ENCODE measurements around the gene CHST10.
A peak's percentile ranks its signal among the peaks of the same experiment; 100 is the strongest.
"Not testable (repeated sequence)": the region's sequence is repeated elsewhere in the genome, so short reads cannot be mapped to it uniquely, and the experiment has no call there.

Gene CHST10, protein sequence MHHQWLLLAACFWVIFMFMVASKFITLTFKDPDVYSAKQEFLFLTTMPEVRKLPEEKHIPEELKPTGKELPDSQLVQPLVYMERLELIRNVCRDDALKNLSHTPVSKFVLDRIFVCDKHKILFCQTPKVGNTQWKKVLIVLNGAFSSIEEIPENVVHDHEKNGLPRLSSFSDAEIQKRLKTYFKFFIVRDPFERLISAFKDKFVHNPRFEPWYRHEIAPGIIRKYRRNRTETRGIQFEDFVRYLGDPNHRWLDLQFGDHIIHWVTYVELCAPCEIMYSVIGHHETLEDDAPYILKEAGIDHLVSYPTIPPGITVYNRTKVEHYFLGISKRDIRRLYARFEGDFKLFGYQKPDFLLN

DNA sequence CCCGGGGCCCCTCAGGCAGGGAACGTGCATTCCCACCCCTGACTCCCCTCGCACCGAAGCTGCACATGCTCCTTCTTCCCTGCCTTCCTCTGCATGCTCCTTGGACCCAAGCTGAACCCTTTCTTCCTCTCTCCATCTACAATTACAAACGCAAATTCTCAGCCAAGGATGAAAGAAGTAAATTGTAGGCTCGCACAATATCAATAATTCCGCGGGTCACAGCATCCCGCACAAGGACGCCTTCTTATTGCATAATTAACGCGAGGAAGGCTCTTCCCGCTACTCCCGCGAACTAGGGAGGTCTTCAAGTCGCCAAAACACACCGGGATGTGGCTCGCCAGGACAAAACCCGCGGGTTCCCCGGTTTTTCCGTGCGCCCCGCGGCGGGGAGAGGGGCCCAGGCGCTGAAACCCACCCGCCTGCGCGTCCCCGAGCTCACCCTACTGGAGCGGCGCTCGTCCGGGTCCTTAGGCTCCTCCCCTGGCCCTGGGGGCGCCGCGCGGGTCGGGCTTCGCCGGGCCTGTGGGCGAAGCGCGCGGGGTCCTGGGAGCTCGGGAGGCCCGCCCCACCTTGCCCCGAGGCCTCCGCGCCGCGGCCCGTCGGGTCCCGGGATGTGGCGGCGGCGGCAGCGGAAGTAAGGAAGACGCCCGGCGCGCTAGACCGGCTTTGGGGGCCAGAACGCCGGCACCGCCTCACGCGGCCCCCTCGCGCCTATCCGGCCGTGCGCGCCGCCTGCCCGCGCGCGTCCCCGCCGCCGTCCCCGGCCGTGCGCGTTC is at the start of gene CHST10:
CHST10 (minus strand) TSS at position 734 of the 776 bp plus-strand sequence. CDS start 10,993 bp downstream, outside the sequence.
- DNase-seq = peak; percentile 75
- ATAC-seq = peak; percentile 89

DNA sequence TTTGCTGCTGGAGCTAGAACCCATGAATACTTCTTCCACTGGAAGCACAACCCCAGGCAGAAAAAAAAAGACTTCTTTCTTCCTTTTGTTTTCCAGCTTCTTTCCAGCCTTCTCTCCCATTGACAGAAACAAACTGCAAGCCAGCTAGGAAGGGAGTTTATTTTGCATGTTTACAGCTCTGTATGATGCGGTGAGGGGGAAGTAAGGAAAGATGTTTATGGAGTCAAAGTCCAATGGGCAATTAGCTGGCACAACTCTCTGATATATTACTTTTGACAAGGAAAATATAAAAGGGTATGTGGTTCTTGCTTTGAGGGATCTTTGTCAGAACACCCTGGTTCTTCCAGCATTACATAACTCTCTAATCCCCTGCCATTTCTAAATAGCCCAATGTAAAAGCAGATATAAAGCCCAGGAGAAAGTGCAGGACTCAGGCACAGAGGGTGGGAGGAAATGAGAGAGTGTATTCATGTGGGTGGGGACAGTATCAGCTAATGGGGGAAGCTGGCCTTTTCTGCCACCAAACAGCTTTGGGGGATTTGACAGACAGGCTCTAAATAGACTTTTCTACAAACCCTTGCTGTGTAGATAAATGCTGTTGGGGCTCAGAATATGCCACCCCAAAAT is 43.5 kb upstream of the CHST10 start:
- no peak for DNase-seq
- ATAC-seq = no peak

DNA sequence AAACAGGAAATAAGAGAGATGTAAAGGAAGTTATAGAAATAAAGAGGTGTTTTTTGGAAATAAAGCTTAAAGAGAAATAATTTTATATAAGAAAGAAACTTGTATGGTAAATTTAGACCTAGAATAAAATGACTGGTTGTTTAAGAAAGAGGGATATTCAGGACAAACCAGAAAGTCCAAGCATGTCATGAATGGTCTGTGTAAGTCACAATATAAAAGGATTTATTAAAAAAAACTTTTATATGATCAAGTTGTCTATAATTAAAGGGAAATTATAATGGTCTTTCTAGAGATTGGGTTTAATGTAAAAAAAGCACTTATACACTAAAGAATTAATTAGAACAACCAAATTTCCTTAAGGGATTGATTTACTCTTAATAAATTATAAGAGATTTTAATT is 38.9 kb upstream of the CHST10 start:
- DNase-seq, ATAC-seq: not testable (repeated sequence)

DNA sequence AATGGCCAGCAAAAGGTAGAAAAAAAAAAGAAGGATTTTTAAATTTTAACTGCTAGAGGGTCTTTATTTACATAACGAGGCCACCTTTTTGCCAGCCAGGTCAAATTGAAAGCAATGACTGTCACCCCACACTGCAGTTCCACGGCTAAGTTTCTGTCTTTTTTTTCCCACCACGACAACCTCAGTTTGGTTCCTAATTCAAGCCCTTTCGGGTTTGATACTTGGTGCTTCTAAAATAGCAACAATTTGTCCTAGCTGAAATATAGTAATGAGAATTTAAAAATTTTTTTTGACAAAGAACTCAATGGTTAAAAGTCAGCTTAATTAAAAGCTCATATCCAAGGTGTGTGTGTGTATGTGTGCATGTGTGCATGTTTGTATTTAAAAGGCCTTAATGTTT is 36.4 kb upstream of the CHST10 start:
- no peak for DNase-seq
- no peak for ATAC-seq

DNA sequence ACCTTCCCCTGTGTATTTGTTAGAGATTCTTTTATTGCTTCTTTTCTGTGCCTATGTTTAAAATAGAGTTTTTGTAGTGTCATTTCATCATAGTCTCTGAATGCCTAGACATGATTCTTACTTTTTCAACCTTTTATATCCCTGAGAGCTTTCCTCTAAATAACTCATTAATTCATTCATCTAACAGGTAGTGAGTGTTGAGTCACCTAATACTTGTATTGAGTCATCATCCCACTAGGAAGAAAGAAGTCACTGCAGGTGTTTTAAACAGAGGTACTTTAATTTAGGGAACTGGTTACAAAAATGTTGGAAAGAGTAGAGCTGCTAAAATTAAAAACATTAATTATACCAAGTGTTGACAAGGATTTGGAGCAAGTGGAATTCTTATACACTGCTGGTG is 34.3 kb upstream of the CHST10 start:
- DNase-seq (no peak), ATAC-seq (no peak)

DNA sequence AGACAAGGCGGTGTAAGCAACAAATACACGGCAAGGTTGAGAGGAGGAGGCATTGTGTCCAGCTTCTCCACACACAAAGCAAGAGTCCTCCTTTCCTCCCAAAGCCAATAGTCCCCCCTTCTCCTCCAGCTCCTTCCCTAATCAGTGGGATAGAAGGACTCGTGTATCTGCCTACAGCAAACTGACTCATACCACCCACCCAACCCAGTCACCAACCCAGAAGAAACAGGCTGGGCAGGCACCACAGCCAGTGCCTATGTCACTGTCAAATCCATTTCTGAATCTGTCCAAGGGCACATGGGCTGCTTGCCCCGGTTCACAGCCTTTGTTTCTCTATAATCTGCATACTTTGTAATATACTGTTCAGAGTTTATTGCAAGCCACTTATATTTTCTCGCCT is 33.6 kb upstream of the CHST10 start:
- DNase-seq = no peak
- ATAC-seq = no peak

DNA sequence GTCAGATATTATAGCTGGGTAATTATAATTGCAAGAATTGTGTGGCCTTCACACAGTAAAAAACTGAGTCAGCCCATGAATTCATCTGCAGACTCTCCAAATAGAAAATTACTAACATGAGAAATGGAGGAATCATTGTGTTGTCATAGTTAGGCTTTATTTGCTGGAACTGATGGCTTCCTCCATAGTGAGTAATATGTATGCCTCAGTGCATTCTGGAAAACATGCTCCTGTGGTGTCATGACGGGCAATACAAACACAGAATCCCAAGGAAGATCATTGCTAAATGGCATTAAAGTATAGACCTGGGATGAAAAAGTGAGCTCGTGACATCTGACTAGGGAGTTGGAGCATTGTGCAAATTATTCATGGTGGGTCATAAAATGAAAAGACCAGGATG is 29.2 kb upstream of the CHST10 start:
- no peak for DNase-seq
- no peak for ATAC-seq

DNA sequence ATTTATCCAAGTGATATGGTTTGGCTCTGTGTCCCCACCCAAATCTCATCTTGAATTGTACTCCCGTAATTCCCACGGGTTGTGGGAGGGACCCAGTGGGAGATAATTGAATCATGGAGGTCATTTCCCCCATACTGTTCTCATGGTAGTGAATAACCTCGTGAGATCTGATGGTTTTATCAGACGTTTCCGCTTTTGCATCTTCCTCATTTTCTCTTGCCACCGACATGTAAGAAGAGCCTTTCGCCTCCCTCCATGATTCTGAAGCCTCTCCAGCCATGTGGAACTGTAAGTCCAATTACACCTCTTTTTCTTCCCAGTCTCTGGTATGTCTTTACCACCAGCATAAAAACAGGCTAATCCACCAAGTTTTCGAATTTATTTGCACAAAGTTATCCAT is 20.3 kb upstream of the CHST10 start:
- no peak for ATAC-seq
- DNase-seq = no peak

DNA sequence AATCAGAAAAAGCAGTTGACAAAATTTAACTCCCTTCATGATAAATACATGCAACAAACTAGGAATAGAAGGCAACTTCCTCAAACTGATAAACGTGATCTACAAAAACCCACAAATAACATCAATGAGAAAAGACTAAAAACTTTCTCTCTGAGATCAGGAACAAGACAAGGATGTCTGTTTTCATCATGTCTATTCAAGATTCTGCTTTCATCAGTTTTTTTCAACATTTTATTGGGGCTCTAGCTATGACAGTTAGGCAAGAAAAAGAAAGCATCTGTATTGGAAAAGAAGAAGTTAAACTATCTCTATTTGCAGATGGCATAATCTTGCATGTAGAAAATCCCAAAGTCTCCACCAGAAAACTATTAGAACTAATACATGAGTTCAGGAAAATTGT is 12.3 kb upstream of the CHST10 start:
- DNase-seq = no peak
- no peak for ATAC-seq

DNA sequence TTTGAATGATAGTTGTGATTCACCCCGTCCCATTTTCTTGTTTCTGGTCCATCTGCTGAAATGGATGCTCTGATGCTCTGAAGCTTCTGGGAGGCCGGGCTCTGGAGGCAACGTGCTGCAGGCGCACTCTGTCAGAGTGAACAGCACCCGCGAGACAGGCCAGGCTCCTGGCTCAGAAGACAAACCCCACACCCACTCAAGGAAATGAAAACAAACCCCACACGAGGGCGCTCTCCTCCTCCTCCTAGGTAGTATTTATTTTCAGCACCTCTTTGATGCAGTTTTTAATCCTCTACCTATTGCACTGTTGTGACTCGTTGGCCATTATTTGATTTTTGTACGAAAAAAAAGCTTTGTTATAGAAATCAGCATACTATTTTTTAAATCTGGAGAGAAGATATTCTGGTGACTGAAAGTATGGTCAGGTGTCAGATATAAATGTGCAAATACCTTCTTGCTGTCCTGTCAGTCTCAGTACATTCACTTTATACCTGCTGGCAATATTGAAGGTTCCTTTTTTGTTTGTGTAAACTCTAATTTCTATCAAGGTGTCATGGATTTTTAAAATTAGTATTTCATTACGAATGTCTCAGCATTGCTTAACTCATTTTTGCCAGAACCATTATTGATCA is 10.3 kb upstream of the CHST10 start:
- ATAC-seq (peak; percentile 65), DNase-seq (peak; percentile 74)

DNA sequence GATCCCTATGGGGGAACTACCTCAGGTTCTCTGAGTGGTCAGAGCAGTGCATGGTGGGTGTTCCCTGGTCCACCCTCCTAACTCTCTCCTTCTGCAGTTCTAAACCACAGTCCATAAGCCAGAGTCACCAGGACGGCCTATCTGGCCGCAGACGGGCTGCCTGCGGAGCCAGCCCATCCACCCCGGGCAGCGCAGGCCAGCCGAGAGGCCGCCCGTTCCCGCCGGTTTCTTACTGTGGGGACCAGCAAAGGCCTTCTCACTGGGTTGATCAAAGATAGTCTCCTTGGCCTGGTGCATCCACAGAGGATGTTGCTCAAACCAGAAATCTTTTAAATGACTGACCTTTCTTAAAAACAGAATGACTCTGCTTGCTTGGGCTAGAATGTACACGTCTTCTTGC is 9.6 kb upstream of the CHST10 start:
- ATAC-seq (no peak), DNase-seq (no peak)

DNA sequence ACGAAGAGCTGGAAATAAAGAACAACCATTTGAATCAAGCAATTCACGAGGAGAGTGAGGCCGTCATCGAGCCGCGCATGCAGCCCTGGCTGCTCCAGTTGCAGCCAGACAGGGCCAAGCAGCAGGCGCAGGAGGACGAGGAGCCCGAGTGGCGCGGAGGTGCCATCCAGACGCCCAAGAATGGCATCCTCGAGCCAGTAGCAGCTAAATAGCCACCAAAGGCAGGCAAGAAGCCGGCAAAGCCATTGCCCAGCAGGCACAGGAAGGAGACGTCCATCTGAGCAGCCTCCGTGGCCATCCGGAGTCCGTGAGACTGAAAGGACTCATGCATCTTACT is 8.9 kb upstream of the CHST10 start:
- ATAC-seq (no peak), DNase-seq (no peak)

DNA sequence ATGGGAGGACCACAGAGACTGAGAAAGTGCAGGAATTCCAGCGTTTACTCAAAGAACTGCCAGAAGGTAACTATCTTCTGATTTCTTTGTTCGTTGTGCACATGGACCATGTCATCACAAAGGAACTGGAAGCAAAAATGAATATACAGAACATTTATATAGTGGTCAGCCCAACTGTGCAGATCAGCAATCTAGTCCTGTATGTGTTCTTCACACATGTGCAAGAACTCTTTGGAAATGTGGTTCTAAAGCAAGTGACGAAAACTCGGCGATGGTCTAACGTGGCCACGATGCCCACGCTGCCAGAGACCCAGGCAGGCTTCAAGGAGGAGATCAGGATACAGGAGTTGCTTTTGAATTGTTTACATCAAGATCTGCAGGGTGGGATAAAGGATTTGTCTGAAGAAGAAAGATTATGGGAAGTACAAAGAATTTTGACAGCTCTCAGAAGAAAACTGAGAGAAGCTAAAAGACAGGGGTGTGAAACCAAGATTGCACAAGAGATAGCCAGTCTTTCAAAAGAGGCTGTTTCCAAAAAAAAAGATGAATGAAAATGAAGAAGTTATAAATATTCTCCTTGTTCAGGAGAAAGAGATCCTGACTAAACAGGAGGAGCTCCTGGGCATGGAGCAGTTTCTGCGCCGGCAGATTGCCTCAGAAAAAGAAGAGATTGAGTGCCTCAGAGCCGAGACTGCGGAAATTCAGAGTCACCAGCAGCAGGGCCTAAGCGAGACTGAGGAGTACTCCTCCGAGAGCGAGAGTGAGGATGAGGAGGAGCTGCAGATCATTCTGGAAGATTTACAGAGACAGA is 8.3 kb upstream of the CHST10 start:
- DNase-seq (no peak), ATAC-seq (no peak)

DNA sequence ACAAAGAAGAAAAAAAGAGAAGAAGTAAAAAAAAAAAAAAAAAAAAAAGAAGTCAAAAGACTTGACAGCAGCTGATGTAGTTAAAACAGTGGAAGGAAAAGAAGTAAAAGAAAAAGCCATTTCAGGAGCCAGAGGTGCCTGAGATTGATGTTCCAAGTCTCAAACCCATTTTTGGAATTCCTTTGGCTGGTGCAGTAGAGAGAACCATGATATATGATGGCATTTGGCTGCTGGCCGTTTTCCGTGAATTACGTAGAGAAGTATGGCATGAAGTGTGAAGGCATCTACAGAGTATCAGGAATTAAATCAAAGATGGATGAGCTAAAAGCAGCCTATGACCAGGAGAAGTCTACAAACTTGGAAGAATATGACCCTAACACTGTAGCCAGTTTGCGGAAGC is 7.6 kb upstream of the CHST10 start:
- DNase-seq = no peak
- ATAC-seq = no peak

DNA sequence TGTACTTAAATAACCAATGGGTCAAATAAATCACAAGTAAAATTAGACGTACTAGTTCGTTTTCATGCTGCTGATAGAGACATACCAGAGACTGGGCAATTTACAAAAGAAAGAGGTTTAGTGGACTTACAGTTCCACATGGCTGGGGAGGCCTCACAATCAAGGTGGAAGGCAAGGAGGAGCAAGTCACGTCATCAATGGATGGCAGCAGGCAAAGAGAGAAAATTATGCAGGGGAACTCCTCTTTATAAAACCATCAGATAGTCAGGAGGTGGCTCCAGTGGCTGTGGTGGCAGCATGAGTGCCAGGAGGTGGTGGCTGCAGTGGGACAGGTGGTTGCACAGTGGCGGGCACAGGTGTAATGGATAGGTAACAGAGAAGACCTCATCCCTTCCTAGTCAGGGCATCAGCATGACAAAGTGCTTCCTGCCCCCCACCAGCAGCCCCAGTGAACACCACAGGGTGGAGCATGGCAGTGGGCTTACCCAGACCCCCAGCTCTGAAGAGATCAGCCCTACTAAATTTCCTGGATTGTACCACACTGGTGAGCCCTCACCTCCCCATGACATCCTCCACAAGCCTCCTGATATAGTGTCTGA is 6.9 kb upstream of the CHST10 start:
- DNase-seq (no peak), ATAC-seq (no peak)

DNA sequence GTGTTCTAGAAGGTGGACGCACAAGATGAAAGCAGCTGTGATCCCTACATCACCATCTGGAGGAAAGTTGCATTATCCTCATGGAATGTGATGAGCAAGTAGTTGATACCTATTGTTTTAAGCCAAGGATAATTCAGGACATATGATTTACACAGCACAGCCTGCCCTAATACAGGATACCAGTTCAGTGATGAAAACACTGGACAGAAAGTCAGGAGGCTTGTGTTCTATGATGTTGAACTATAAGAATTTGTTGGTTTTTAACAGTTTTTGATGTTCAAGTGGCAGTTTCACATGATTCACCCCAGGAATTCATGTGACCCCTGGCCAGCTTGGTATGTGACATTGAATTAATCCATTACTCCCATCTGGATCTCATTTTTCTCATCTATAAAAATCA is 6.2 kb upstream of the CHST10 start:
- no peak for ATAC-seq
- DNase-seq = no peak

DNA sequence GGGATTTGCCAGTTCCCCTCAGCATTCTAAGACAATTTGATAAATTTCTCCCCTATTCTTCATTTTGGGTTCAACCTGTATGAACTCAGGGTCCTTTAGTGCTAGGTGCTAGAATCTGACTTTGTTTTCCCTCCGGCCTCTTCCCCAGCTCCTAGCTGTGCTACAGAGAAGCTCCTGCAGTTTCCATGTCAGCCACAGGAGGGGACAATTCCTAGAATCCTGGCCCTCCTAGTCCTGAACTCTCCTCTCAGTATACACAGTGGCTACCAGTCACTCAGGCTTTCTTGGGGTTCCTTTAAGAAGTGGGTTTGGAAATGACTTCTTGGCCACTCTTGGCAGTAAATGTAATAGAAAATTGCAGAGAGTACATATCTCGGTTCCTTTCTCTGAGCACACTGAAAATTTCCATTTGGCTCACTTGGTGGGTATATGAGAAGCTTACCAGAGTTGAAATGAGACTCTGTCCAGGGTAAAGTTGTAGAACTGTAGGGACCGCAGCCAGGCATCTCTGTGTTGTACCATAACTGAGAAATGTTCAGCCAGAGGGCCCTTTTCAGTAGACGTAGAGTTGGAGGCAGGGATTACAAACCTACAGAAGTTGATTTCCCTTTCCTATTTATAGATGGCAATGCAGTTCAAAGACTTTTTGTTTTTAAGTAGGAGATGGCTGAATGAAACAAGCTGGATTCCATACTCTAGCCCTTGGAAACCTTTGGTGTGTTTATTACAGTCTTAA is 5.0 kb upstream of the CHST10 start:
- DNase-seq (no peak), ATAC-seq (no peak)

DNA sequence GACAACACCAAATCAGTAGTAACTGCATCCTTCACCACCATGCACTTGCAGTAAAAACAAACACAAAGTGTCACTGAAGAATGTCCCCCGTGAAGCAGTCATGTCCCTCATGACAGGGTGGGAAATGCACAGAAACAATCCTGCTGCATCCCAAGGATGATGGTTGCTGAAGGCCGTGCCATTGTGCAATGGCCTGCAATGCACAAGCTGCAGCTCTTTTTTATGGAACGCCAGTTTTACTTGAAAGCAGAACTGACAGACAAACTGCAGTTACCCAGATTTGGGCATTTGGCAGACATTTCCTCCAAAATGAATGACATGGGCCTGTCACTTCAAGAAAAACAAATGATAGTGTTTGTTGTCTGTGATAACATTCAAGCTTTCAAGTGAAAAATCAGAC is 2.4 kb upstream of the CHST10 start:
- no peak for DNase-seq
- ATAC-seq = no peak

DNA sequence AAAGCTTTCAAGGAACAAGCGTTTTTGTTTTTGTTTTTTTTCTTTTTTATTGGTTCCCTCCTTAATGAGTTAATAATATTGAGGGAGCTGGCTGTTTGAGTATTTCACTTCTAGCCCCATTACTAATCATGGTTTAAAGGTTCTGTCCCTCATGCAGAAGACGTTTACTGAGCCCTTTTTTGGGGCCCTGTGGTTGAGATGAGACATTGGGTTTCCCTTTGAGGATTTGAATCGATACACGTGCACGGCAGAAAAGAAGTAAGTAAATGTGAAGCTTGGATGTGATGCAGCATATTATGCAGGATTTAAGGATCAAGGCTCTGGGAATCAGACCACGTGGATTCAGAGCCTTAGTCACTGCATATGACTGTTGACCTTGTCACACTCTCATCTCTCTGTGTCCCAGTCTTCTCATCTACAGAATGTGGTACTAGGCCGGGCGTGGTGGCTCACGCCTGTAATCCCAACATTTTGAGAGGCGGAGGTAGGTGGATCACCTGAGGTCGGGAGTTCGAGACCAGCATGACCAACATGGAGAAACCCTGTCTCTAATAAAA is 1.0 kb upstream of the CHST10 start:
- ATAC-seq = no peak

DNA sequence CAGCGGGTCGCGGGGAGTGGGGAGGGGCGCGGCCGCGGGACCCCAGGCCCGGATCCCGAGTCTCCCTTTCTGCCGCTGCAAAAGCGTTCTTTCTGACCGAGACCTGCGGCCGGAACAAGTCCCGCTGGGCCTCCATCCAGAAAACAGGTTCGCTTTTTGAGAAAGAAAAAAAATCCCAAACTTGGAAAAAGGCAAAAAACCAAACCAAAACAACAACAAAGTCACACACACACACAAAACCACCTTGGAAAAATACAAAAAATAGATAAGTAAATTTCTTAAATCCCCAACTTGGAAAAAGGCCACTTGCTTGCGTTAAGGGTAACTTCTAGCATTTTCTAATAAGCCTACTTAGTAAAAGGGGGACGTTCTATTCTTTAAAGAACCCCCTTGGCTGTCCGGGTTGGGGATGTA is 250 bp upstream of the CHST10 start:
- DNase-seq = no peak
- no peak for ATAC-seq

More for the DNA sequence above, 1.0 kb upstream of the CHST10 start:
- no peak for DNase-seq

All from stimulated activated naive CD8-positive, alpha-beta T cell treated with anti-CD3 and anti-CD28 coated beads, Interleukin-15, Interleukin-2, amounts not matched to agents 100 U/mL and 50 U/mL, for 24 hours (primary cell).